Vagina (tissue), 2 donors: Measurements from ENCODE around the gene HCRTR1.

Experiments used
- CTCF ChIP-seq, 3 experiments: fragments of 450-650 bp in 2 of 3; fragments of 200-600 bp in 1 of 3; sonication (generic) in 1 of 3; IDR thresholded peaks; one replicate each; pipeline ENCODE4 v1.5.1; 2017 to 2019; ENCODE audit warnings: antibody characterized with exemption in 3 of 3, mild to moderate bottlenecking in 2 of 3, moderate library complexity in 2 of 3
- POLR2A ChIP-seq, 2 donors: fragments of 450-650 bp; IDR thresholded peaks; one replicate each; pipeline ENCODE4 v1.6.1; 2017; ENCODE audit warnings: antibody characterized with exemption in 2 of 2, mild to moderate bottlenecking in 2 of 2, moderate library complexity in 2 of 2

- peak; percentile 62 to 81 (median 79) for TF ChIP-seq CTCF (IDR thresholded peaks at IDR 0.05)
- TF ChIP-seq POLR2A (IDR thresholded peaks at IDR 0.05): no peak
These were observed 23.5 kb upstream of the HCRTR1 start for GRCh38 chr1:31593770-31594632.
